Measurements from ENCODE around the gene SLC22A6.

The SLC22A6 gene

DNA sequence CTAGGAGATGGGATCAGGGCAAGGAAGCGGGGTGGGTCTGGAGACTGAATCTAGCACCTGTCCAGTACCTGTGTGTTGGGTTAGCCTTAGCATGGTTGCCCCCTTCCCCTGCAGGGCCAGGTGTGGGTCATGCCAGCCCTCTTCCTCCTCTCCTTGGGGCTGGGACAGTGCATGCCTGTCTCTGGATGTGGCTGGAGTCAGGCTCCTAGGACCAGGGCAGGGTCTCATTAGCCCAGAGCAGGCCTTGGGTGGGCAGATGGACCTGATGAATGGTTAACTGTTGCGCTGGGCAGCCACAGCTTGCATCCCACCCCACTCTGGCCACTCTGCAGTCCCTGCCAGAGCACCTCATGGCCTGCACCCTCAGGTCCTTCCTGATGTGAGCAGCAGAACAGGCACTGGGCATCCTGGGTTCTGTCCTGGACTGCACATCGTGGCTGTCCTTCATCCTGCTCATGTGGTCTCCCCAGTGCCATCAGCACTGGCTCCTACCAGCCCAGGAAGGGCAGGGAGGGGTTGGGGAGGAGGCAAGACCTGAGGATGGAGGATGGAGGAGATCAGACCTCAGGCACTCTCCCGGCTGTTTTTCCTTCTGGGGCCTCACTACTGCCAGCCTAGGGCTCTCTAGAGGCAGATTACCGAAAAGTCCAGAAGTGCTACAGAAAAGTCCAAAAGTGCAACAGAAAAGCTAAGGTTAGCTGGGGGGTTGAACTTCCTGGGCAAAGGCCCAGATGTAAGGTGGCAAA, 50.8 kb downstream of the SLC22A6 start:
- Histone ChIP-seq H3K36me3 (replicated peaks) (no peaks in the 10 kb centered on the region), H3K27ac (no peak overlapping the region), H3K27me3 (replicated peaks) (no peaks in the 10 kb centered on the region), H3K4me3 (ENCODE audit: low read depth, low read length) (no peak overlapping the region)
- no peak for DNase-seq
- in situ Hi-C loops (cut with HindIII; ENCODE audit: low pct_ligation_motif_present, low sequenced_read_pairs), result no loop called here
- TF ChIP-seq, protein P1, sequence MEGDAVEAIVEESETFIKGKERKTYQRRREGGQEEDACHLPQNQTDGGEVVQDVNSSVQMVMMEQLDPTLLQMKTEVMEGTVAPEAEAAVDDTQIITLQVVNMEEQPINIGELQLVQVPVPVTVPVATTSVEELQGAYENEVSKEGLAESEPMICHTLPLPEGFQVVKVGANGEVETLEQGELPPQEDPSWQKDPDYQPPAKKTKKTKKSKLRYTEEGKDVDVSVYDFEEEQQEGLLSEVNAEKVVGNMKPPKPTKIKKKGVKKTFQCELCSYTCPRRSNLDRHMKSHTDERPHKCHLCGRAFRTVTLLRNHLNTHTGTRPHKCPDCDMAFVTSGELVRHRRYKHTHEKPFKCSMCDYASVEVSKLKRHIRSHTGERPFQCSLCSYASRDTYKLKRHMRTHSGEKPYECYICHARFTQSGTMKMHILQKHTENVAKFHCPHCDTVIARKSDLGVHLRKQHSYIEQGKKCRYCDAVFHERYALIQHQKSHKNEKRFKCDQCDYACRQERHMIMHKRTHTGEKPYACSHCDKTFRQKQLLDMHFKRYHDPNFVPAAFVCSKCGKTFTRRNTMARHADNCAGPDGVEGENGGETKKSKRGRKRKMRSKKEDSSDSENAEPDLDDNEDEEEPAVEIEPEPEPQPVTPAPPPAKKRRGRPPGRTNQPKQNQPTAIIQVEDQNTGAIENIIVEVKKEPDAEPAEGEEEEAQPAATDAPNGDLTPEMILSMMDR (IDR thresholded peaks at IDR 0.05; ENCODE audit: low read depth, low read length, missing control alignments), result no peak

DNA sequence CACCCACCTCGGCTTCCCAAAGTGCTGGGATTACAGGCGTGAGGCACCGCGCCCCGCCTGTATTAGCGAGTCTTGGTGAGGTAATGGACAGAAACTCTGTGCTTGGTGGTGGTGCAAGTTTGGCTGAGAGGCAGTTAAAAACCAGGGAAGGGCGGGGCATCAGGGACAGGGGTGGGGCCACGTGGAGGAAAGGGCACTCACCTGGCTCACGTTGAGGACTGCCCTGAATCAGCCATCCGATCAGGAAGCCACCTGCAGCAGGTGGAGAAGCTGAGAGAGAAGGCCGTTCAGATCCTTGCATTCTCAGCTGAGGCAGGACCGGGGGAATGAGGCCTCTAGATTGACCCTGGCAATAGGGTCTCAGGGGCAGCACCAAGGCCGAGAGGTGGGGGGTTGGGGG, 51.5 kb downstream of the SLC22A6 start:
- in situ Hi-C loops (cut with HindIII; ENCODE audit: low pct_ligation_motif_present, low sequenced_read_pairs), result no loop called here
- Histone ChIP-seq H3K27me3 (replicated peaks) (no peaks in the 10 kb centered on the region), H3K4me3 (ENCODE audit: low read depth, low read length) (no peak overlapping the region), H3K27ac (no peak overlapping the region), H3K36me3 (replicated peaks) (no peaks in the 10 kb centered on the region)
- TF ChIP-seq, protein P1 (IDR thresholded peaks at IDR 0.05; ENCODE audit: low read depth, low read length, missing control alignments), result no peak
- DNase-seq, result no peak

GRCh38 chr11:62931499-62932278, 53.1 kb downstream of the SLC22A6 start:
- Histone ChIP-seq H3K27ac (no peak overlapping the region), H3K36me3 (replicated peaks) (no peaks in the 10 kb centered on the region), H3K4me3 (ENCODE audit: low read depth, low read length) (no peak overlapping the region), H3K27me3 (replicated peaks) (peaks cover 5% of the 10 kb centered on the region)
- TF ChIP-seq, protein P1 (IDR thresholded peaks at IDR 0.05; ENCODE audit: low read depth, low read length, missing control alignments), result no peak
- no peak for DNase-seq
- in situ Hi-C loops (cut with HindIII; ENCODE audit: low pct_ligation_motif_present, low sequenced_read_pairs), result no loop called here

GRCh38 chr11:62930666-62931065, 54.1 kb downstream of the SLC22A6 start:
- Histone ChIP-seq H3K4me3 (ENCODE audit: low read depth, low read length) (no peak overlapping the region), H3K27ac (no peak overlapping the region), H3K27me3 (replicated peaks) (peaks cover 15% of the 10 kb centered on the region), H3K36me3 (replicated peaks) (no peaks in the 10 kb centered on the region)
- in situ Hi-C loops (cut with HindIII; ENCODE audit: low pct_ligation_motif_present, low sequenced_read_pairs), result no loop called here
- TF ChIP-seq, protein P1 (IDR thresholded peaks at IDR 0.05; ENCODE audit: low read depth, low read length, missing control alignments), result no peak
- DNase-seq, result no peak

DNA sequence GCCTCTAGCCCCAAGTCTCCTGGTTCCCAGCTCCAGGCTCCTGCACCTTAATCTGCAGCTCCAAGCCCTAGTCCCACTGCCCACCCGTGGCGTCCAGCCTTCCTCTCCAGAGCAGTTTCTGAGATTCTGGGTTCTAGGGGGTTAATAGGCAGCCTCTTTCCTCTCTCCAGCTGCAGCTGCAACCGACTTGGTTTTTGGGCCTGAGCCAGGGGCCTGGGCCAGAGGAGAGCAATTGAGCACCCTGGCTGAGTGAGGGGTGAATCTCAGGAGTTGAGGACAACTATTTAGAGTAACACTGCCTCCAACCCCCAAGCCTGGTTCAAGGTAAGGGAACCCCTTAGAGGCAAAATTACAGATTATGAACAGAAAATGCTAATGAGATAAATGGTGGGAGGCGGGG, 54.6 kb downstream of the SLC22A6 start:
- no peak for DNase-seq
- TF ChIP-seq, protein P1 (IDR thresholded peaks at IDR 0.05; ENCODE audit: low read depth, low read length, missing control alignments), result no peak
- Histone ChIP-seq H3K27me3 (replicated peaks) (peaks cover 19% of the 10 kb centered on the region), H3K27ac (no peak overlapping the region), H3K4me3 (ENCODE audit: low read depth, low read length) (no peak overlapping the region), H3K36me3 (replicated peaks) (no peaks in the 10 kb centered on the region)
- in situ Hi-C loops (cut with HindIII; ENCODE audit: low pct_ligation_motif_present, low sequenced_read_pairs), result no loop called here
